WERI-Rb-1 (cell line): ENCODE results near the gene TBC1D12.

ENCODE experiments used
- DNase-seq: peaks from one replicate; pipeline ENCODE4 v3.0.0-alpha.2; 2020
- H3K27ac ChIP-seq: fragments of 250-450 bp; sonication (Bioruptor Pico); 2 replicates; pipeline ENCODE4 v1.5.1; 2020; ENCODE audit warnings: mild to moderate bottlenecking, moderate library complexity
- H3K27me3 ChIP-seq: fragments of 250-450 bp; sonication (Bioruptor Pico); 2 replicates; pipeline ENCODE4 v1.5.1; 2021; ENCODE audit warnings: mild to moderate bottlenecking, low read depth, moderate library complexity; ENCODE audit not compliant: insufficient read depth, severe bottlenecking
- H3K36me3 ChIP-seq: fragments of 250-450 bp; sonication (Bioruptor Pico); 2 replicates; pipeline ENCODE4 v1.5.1; 2020; ENCODE audit warnings: mild to moderate bottlenecking, moderate library complexity
- H3K4me3 ChIP-seq: 2 replicates; pipeline ENCODE4 v1.5.1; 2011; ENCODE audit warnings: low read depth, mild to moderate bottlenecking, control low read depth, low read length
- H3K9me3 ChIP-seq: fragments of 250-450 bp; sonication (Bioruptor Pico); 2 replicates; pipeline ENCODE4 v1.5.1; 2021; ENCODE audit warnings: mild to moderate bottlenecking, moderate library complexity; ENCODE audit not compliant: severe bottlenecking
- CTCF ChIP-seq: IDR thresholded peaks from 2 replicates; pipeline ENCODE4 v1.5.1; 2011; ENCODE audit warnings: low read depth, mild to moderate bottlenecking, control low read depth, inconsistent platforms, low read length

The TBC1D12 gene

GRCh38 chr10:94487575-94487974 lies 85.2 kb downstream of the TBC1D12 start:
- H3K36me3 ChIP-seq, result 0 out of 2 replicates have a peak, but pooled peaks cover 3% of the 10 kb centered on the region
- no peak overlapping the region for H3K27ac ChIP-seq
- no peak overlapping the region for H3K4me3 ChIP-seq
- H3K9me3 ChIP-seq, result no peaks in the 10 kb centered on the region
- no peak for TF ChIP-seq CTCF
- DNase-seq, result no peak
- no peaks in the 10 kb centered on the region for H3K27me3 ChIP-seq

- DNase-seq, result no peak
- Histone ChIP-seq H3K9me3 (no peaks in the 10 kb centered on the region), H3K27ac (no peak overlapping the region), H3K4me3 (no peak overlapping the region), H3K36me3 (0 out of 2 replicates have a peak, but pooled peaks cover 3% of the 10 kb centered on the region), H3K27me3 (no peaks in the 10 kb centered on the region)
- TF ChIP-seq CTCF, result no peak
Observed at GRCh38 chr10:94489107-94489506, 86.8 kb downstream of the TBC1D12 start.

- Histone ChIP-seq H3K36me3 (no peaks in the 10 kb centered on the region), H3K9me3 (no peaks in the 10 kb centered on the region), H3K27me3 (no peaks in the 10 kb centered on the region), H3K4me3 (no peak overlapping the region), H3K27ac (no peak overlapping the region)
- TF ChIP-seq CTCF, result no peak
- DNase-seq, result no peak
Observed at GRCh38 chr10:94489976-94490788, 87.8 kb downstream of the TBC1D12 start.

GRCh38 chr10:94490789-94491039 lies 88.4 kb downstream of the TBC1D12 start:
- H3K36me3 ChIP-seq, result no peaks in the 10 kb centered on the region

GRCh38 chr10:94493463-94493862 lies 91.1 kb downstream of the TBC1D12 start:
- H3K4me3 ChIP-seq, result no peak overlapping the region
- no peak overlapping the region for H3K27ac ChIP-seq
- DNase-seq, result no peak
- no peaks in the 10 kb centered on the region for H3K9me3 ChIP-seq
- TF ChIP-seq CTCF, result no peak
- no peaks in the 10 kb centered on the region for H3K27me3 ChIP-seq
- H3K36me3 ChIP-seq, result no peaks in the 10 kb centered on the region

More at GRCh38 chr10:94490789-94491039, 88.4 kb downstream of the TBC1D12 start:
- Histone ChIP-seq H3K9me3 (no peaks in the 10 kb centered on the region), H3K4me3 (no peak overlapping the region), H3K27ac (no peak overlapping the region), H3K27me3 (no peaks in the 10 kb centered on the region)
- no peak for TF ChIP-seq CTCF
- no peak for DNase-seq

- DNase-seq, result no peak
- no peaks in the 10 kb centered on the region for H3K27me3 ChIP-seq
- no peak overlapping the region for H3K27ac ChIP-seq
- H3K36me3 ChIP-seq, result no peaks in the 10 kb centered on the region
- no peak overlapping the region for H3K4me3 ChIP-seq
- H3K9me3 ChIP-seq, result no peaks in the 10 kb centered on the region
- TF ChIP-seq CTCF, result no peak
Observed at GRCh38 chr10:94496010-94496409, 93.7 kb downstream of the TBC1D12 start.
